Fibroblast of mammary gland (primary cell): ENCODE measurements around the gene TRPM2.

Source experiments
- DNase-seq: peaks from one replicate; pipeline ENCODE4 v3.0.0-alpha.2; 2010; ENCODE audit warnings: low read depth
- H3K4me3 ChIP-seq: 2 replicates; pipeline ENCODE4 v1.5.1; 2011; ENCODE audit warnings: low read depth, mild to moderate bottlenecking, low read length, moderate library complexity; ENCODE audit not compliant: control insufficient read depth
- TF ChIP-seq, protein P1 (sequence below): conservative IDR thresholded peaks from 2 replicates; pipeline ENCODE4 v1.5.1; 2011; ENCODE audit warnings: low read depth, low read length, inconsistent platforms; ENCODE audit not compliant: control insufficient read depth, insufficient read depth

The TRPM2 gene

DNA sequence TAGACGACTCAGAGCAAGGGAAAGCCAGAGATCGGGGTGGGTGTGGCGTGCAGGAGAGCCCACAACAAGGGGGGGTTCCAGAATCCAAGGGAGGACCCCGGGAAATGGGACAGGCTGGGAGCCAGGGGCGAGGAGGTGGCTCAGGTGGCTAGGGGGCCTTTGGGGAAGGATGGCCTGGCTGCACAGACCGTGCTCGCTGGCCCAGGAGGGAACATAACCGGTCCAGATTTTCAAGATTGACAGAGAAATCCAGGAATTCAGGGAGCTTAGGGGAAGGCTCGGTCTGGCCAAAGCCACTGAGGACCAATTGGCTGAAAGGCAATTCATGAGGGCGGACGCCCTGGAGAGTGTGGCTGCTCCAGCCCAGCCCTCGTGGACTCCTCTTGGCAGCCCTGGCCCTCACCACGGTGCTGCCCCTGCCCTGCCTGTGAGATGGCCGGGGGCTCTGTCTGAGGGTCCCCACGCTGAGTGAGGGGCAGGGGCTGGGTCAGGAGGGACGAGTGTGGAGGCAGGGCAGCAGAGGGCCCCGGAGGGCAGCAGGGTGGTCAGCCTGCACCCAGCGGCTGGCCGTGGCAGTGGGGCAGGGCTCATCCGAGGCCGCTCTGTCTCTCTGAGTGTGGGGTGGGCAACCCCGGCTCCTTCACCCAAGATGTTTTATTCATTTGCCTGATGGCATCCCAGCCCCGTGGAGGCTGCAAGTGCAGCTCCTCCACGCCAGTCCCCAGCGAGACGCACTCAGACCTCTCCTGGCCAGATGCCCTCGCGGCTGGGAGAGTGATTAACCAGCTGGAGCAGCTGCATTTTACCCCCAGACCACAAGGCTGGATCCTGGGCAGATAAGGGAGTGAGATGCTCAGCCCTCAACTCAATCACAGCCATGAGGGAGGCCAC lies 96.3 kb downstream of the TRPM2 start:
- no peak for DNase-seq
- TF ChIP-seq, protein P1, sequence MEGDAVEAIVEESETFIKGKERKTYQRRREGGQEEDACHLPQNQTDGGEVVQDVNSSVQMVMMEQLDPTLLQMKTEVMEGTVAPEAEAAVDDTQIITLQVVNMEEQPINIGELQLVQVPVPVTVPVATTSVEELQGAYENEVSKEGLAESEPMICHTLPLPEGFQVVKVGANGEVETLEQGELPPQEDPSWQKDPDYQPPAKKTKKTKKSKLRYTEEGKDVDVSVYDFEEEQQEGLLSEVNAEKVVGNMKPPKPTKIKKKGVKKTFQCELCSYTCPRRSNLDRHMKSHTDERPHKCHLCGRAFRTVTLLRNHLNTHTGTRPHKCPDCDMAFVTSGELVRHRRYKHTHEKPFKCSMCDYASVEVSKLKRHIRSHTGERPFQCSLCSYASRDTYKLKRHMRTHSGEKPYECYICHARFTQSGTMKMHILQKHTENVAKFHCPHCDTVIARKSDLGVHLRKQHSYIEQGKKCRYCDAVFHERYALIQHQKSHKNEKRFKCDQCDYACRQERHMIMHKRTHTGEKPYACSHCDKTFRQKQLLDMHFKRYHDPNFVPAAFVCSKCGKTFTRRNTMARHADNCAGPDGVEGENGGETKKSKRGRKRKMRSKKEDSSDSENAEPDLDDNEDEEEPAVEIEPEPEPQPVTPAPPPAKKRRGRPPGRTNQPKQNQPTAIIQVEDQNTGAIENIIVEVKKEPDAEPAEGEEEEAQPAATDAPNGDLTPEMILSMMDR, result no peak

DNA sequence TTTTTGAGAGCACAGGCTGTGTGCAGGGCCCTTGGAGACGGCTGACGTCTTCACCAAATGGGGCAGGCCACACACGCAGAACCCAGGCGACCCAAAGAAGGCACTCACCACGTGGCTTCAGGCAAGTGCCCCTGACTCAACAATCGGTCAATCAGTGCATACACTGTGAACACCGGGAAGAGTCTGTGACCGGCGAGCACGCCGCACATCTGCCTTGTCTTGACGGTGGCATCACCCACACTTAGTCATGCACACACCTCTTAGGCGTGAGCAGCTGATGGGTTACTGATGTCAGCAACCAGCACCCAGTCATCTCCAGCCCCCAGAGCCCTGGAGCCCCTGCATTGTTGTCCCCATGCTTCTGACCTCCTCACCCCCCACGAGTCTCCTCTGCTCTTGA lies 97.0 kb downstream of the TRPM2 start:
- TF ChIP-seq, protein P1, result no peak
- no peak overlapping the region for H3K4me3 ChIP-seq
- no peak for DNase-seq

More for the DNA sequence above, 96.3 kb downstream of the TRPM2 start:
- no peak overlapping the region for H3K4me3 ChIP-seq

DNA sequence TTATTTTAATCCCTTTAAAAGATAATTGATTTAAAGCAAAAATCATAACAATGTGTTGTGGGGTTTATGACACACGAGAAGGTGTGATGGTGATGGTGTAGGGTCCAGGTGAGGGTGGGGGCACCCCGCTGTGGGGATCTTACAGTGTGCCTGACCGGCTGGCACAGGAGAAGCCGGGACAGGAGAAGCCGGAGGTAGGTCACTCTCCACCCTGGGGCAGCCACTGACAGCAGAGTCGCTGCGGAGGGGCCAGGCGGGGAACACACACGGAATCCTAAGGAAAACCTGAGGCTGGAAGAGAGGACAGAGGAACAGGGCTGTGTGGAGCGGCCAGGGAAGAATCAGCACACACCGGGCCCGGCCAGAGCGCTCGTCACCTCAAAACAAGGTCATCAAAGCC lies 97.6 kb downstream of the TRPM2 start:
- no peak for DNase-seq
- TF ChIP-seq, protein P1, result no peak
- H3K4me3 ChIP-seq, result no peak overlapping the region

DNA sequence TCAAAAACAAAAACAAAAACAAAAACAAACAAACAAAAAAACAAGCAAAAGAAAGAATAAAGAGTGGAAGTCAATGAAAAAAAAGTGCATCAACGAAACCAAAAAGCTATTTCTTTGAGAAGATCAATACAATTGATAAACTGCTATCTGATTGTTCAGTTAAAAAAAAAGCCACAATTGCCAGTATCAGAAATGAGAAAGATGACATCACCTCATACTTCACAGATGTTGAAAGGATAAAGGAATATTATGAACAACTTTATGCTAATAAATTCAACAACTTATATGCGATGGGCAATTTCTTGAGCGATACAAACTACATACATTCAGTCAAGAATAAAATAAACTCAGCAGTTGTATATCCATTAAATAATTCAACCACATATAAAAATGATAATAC lies 99.7 kb downstream of the TRPM2 start:
- TF ChIP-seq, protein P1, result no peak
- H3K4me3 ChIP-seq, result no peak overlapping the region
- DNase-seq, result no peak

DNA sequence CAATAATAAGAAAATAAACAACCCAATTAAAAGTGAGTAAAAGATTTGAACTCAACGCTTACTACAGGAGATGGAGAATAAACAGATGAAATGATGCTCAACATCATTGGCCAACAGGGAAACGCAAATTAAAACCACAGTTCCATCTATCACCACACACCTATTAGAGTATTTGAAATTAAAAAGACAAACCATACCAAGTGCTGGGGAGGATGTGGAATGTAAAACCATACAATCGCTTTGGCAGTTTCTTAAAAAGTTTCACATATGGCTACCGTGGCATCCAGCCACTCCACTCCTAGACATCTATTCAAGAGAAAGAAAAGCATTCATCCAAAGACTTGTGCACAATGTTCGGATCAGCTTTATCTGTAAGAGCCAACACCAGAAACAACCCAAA lies 100.6 kb downstream of the TRPM2 start:
- TF ChIP-seq, protein P1, result no peak
- H3K4me3 ChIP-seq, result no peak overlapping the region
- no peak for DNase-seq

DNA sequence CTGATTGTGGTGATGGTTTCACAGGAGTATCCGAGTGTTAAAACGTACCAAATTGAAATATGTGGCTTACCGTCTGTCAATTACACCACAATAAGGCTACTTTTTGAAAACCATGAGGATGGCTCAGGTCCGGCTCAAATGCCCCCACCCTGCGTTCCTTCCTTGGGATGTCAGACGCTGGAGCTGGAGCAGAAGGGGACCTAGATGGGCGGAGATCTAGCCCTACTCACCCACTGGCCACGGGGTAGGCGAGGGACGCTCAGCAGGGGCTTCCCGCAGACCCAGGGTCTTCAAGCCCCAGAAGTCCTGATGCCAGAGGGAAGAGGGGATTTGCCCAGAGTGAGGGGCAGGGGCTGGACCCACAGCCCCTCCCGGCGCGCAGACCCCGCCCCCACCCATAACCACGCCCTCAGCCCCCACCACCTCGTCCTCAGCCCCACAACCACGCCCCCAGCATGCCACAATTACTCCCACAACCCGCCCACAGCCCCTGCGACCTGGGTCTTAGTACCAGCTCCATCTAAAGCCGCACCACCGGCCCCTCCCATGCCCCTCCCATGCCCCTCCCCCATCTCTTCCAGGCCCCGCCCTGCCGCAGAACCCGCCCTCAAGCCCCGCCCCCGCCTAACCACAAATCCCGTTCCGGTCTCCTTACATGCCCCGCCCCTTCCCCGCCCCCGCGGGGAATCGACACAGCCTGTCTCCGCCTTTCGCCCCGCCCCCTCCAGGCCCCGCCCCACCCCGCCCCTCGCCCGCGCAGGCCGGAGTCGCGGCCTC lies 101.5 kb downstream of the TRPM2 start, which contains the start of gene LRRC3:
Gene LRRC3, plus strand, starts transcription at position 764 of the 777 bp plus-strand sequence. CDS start 1,135 bp downstream, outside the sequence.
- DNase-seq, result peak; percentile 72
- H3K4me3 ChIP-seq, result peak within 1 kb of the TSS; percentile 48

More for the DNA sequence above, 101.5 kb downstream of the TRPM2 start, which contains the start of gene LRRC3:
- TF ChIP-seq, protein P1, result no peak
